Activated CD4-positive, alpha-beta T cell treated with anti-CD3 and anti-CD28 coated beads, Interleukin-2, amount 10 ng/mL, durations not matched to agents 24 days and 14 days (primary cell): ENCODE measurements around the gene B3GNT4. TPM values are rescaled to one million over a fixed set of nuclear protein-coding genes. Genes with fewer than 3 reads are reported as not detected.

Experiments used
- DNase-seq: peaks from one replicate; pipeline ENCODE4 v3.0.0; 2022
- H3K27ac Mint-ChIP-seq: one replicate; pipeline ENCODE4 v1.8.0; 2022; ENCODE audit warnings: mild to moderate bottlenecking, mixed read lengths
- H3K27me3 Mint-ChIP-seq: one replicate; pipeline ENCODE4 v1.8.0; 2022; ENCODE audit warnings: mixed read lengths
- H3K36me3 Mint-ChIP-seq: one replicate; pipeline ENCODE4 v1.8.0; 2022; ENCODE audit warnings: low read depth, mild to moderate bottlenecking, mixed read lengths
- H3K4me1 Mint-ChIP-seq: one replicate; pipeline ENCODE4 v1.8.0; 2021; ENCODE audit warnings: mixed read lengths
- H3K4me3 Mint-ChIP-seq: one replicate; pipeline ENCODE4 v1.8.0; 2022; ENCODE audit warnings: mild to moderate bottlenecking, moderate library complexity, mixed read lengths
- H3K9me3 Mint-ChIP-seq: one replicate; pipeline ENCODE4 v1.8.0; 2021; ENCODE audit warnings: mixed read lengths
- intact Hi-C: fragments of 100-400 bp; cut with micrococcal nuclease; formaldehyde crosslinking; loops from one replicate; pipeline ENCODE4 v1.15.1; 2023
- total RNA-seq: library from RNA; stranded (reverse); gene quantifications from 2 replicates; pipeline ENCODE4 v1.2.3, GENCODE V29; 2022

Gene B3GNT4
- total RNA-seq, 1 donor from 2014 or later = 1.0 TPM

- peaks cover 52% of the 10 kb centered on the region for H3K36me3 Mint-ChIP-seq
Measured at GRCh38 chr12:122215771-122216170, 12.3 kb downstream of the B3GNT4 start.

GRCh38 chr12:122216445-122216844 is 12.9 kb downstream of the B3GNT4 start:
- no peaks in the 10 kb centered on the region for H3K27me3 Mint-ChIP-seq
- no peak for DNase-seq
- no peak overlapping the region for H3K4me3 Mint-ChIP-seq
- peaks cover 53% of the 10 kb centered on the region for H3K36me3 Mint-ChIP-seq
- no peaks in the 10 kb centered on the region for H3K9me3 Mint-ChIP-seq
- H3K4me1 Mint-ChIP-seq = peaks cover 6% of the 10 kb centered on the region
- intact Hi-C loops = no loop called here
- no peak overlapping the region for H3K27ac Mint-ChIP-seq

More at GRCh38 chr12:122215771-122216170, 12.3 kb downstream of the B3GNT4 start:
- H3K4me3 Mint-ChIP-seq = no peak overlapping the region
- H3K4me1 Mint-ChIP-seq = peaks cover 2% of the 10 kb centered on the region
- no peaks in the 10 kb centered on the region for H3K9me3 Mint-ChIP-seq
- no peak for DNase-seq
- no peaks in the 10 kb centered on the region for H3K27me3 Mint-ChIP-seq
- H3K27ac Mint-ChIP-seq = no peak overlapping the region
- intact Hi-C loops = no loop called here

GRCh38 chr12:122225683-122226365 is 22.3 kb downstream of the B3GNT4 start, which contains the start of gene DIABLO:
Gene DIABLO (minus strand): TSS chr12:122226052. CDS start chr12:122226014, 38 bp downstream.
- intact Hi-C loops = loop anchor here (1.0 to 10.0 kb wide), 4 partner anchors 19 to 424 kb away; partner anchors contain the start of genes KNTC1, RSRC2, SETD1B and VPS33A

DNA sequence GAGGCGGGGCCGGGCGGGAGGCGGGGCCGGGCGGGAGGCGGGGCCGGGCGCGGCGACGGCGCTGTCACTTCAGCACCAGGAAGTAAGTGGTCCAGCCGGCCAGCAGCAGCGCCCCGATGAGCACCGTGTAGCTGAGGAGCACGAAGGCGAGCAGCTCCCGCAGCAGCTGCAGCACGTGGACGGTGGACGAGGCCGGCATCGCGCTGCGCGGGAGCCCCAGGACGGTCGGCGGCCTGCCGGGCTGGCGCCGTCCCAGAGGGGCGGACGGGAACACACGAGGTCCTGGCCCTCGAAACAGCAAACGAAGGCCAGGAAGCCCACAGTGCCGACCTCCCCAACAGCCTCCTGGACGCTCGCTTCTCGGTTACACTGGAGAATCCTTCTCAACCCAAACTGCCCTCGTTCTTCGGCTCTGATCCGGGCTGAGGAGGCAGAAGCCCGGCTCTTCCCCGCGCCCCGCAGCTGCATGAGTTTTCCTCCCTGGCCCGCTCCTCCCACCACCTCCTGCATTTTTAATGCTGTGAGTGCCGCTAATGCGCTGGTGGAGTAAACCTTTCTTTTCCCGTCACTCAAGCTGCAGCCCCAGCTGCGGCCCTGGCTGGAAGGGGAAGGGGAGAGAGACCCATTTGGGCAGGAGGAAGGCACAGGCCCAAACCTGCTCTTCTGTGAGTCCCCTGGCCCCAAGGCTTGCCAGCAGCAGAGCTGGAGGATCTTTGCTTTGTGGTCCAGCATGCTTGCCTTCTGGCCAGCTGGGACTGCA is 23.0 kb downstream of the B3GNT4 start:
- Mint-ChIP-seq H3K27ac (peak overlapping the region; percentile 79), H3K27me3 (no peaks in the 10 kb centered on the region), H3K9me3 (no peaks in the 10 kb centered on the region), H3K4me3 (peak overlapping the region; percentile 95), H3K36me3 (peaks cover 31% of the 10 kb centered on the region), H3K4me1 (peaks cover 28% of the 10 kb centered on the region)
- intact Hi-C loops = loop anchor here (1.0 to 10.0 kb wide), 4 partner anchors 18 to 424 kb away; partner anchors contain the start of genes KNTC1, RSRC2, SETD1B and VPS33A
- DNase-seq = no peak

More at GRCh38 chr12:122225683-122226365, 22.3 kb downstream of the B3GNT4 start, which contains the start of gene DIABLO:
- Mint-ChIP-seq H3K36me3 (peaks cover 33% of the 10 kb centered on the region), H3K4me3 (peak within 1 kb of the TSS; percentile 95), H3K27ac (peak within 1 kb of the TSS; percentile 94), H3K4me1 (peaks cover 31% of the 10 kb centered on the region), H3K9me3 (no peaks in the 10 kb centered on the region), H3K27me3 (no peaks in the 10 kb centered on the region)
- DNase-seq = peak; percentile 100

- peak; percentile 62 for DNase-seq
- Mint-ChIP-seq H3K36me3 (peaks cover 27% of the 10 kb centered on the region), H3K27ac (peak overlapping the region; percentile 79), H3K9me3 (no peaks in the 10 kb centered on the region), H3K27me3 (no peaks in the 10 kb centered on the region), H3K4me1 (peaks cover 28% of the 10 kb centered on the region), H3K4me3 (peak overlapping the region; percentile 95)
- intact Hi-C loops = loop anchor here (2.0 to 10.0 kb wide), 3 partner anchors 17 to 425 kb away; partner anchors contain the start of genes KNTC1, RSRC2 and SETD1B
Measured at GRCh38 chr12:122227341-122227740, 23.8 kb downstream of the B3GNT4 start.

DNA sequence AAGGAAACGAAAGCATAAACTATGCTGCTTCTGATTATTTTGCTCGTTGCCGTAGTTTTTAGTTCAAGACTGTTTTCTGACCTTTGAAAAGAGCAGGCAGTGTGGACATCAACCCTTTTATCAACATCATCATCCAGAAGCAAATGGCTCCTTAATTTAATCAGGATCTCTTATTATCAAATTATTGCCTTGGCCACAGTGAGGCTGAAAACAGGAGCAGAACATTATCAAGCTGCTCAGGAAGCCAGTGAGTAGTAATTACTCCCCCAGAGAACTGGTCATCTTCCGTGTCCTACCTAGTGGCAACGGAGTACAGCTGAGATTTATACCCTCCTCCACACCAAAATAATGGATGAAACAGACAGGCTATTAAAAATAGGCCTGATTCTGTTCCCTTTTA is 24.6 kb downstream of the B3GNT4 start:
- Mint-ChIP-seq H3K27ac (no peak overlapping the region), H3K36me3 (peaks cover 27% of the 10 kb centered on the region), H3K4me3 (peak overlapping the region; percentile 45), H3K4me1 (peaks cover 26% of the 10 kb centered on the region), H3K9me3 (no peaks in the 10 kb centered on the region), H3K27me3 (no peaks in the 10 kb centered on the region)
- intact Hi-C loops = loop anchor here (5.0 to 10.0 kb wide), 2 partner anchors 297 to 426 kb away; partner anchors contain the start of genes KNTC1, RSRC2 and SETD1B
- DNase-seq = no peak

DNA sequence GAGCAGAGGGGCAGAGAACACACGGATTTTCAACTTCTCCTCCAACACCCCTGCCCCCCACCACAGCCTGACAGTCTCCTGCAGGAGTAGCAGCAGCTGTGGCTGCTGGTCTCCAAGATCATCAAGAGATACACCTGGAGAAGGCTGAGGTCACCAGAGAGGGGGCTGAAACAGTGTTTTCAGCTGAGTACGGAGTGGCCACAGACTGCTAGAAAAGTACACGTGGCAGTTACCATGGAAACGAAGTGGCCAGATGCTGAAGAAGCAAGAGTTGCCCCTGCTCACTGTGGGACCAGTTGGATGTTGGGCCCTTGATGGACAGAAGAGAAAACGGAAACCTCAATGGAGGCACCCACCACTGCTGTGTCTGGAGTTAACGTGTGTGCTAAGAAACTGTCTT is 27.3 kb downstream of the B3GNT4 start:
- DNase-seq = no peak
- Mint-ChIP-seq H3K27ac (no peak overlapping the region), H3K9me3 (no peaks in the 10 kb centered on the region), H3K4me3 (no peak overlapping the region), H3K27me3 (no peaks in the 10 kb centered on the region), H3K36me3 (peaks cover 23% of the 10 kb centered on the region), H3K4me1 (peaks cover 14% of the 10 kb centered on the region)
- intact Hi-C loops = no loop called here

DNA sequence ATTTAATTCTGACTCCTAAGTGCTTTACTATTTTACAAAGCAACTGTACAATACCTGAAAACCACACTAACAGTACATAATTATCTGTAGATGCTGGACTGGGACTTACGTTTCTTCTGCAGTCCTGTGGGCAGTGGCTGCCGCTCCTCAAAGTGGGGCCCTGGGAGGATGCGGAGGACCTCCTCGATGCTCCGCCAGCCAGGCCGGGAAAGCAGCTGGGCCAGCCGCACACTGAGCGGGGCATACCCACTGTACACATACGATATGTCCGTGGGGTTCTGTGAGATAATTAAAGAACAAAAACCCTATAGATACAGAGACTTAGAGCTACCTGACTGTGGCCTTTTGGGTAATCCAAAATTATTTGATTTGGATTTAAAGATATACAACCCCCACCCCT is 29.2 kb downstream of the B3GNT4 start:
- H3K9me3 Mint-ChIP-seq = no peaks in the 10 kb centered on the region
- intact Hi-C loops = no loop called here
- no peak overlapping the region for H3K27ac Mint-ChIP-seq
- no peaks in the 10 kb centered on the region for H3K27me3 Mint-ChIP-seq
- H3K4me3 Mint-ChIP-seq = no peak overlapping the region
- H3K36me3 Mint-ChIP-seq = peaks cover 28% of the 10 kb centered on the region
- H3K4me1 Mint-ChIP-seq = peaks cover 6% of the 10 kb centered on the region
- DNase-seq = no peak

- Mint-ChIP-seq H3K27ac (no peak overlapping the region), H3K36me3 (peaks cover 33% of the 10 kb centered on the region), H3K4me3 (no peak overlapping the region), H3K4me1 (peaks cover 2% of the 10 kb centered on the region), H3K27me3 (no peaks in the 10 kb centered on the region), H3K9me3 (no peaks in the 10 kb centered on the region)
- DNase-seq = no peak
- intact Hi-C loops = no loop called here
Measured at GRCh38 chr12:122235741-122236140, 32.2 kb downstream of the B3GNT4 start.

DNA sequence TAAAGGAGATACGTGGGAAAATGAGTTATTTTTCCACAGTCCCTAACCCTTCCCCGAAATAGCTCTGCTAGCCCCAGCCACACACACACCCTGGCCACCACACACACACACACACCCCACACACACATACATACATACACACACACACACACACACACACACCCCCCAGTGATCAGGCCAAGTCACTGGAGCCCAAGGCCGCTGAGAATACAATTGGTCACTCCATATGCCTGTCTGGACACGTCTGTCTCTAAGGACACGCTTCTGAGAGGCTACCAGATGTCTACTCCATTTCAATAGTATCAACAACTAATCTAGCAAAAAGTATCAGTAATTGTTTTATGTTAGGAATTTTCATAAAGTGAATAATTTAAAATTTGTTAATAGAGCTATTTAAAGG is 35.4 kb downstream of the B3GNT4 start:
- Mint-ChIP-seq H3K27me3 (no peaks in the 10 kb centered on the region), H3K4me3 (no peak overlapping the region), H3K36me3 (peaks cover 26% of the 10 kb centered on the region), H3K9me3 (no peaks in the 10 kb centered on the region), H3K4me1 (peaks cover 6% of the 10 kb centered on the region), H3K27ac (no peak overlapping the region)
- intact Hi-C loops = no loop called here
- DNase-seq = no peak

- H3K27me3 Mint-ChIP-seq = no peaks in the 10 kb centered on the region
- H3K4me1 Mint-ChIP-seq = peaks cover 18% of the 10 kb centered on the region
- H3K36me3 Mint-ChIP-seq = peaks cover 15% of the 10 kb centered on the region
- H3K9me3 Mint-ChIP-seq = no peaks in the 10 kb centered on the region
- peak overlapping the region; percentile 83 for H3K27ac Mint-ChIP-seq
- peak overlapping the region; percentile 79 for H3K4me3 Mint-ChIP-seq
- DNase-seq = peak; percentile 64
- intact Hi-C loops = loop anchor here (2.0 kb wide), 1 partner anchor 17 kb away; the partner anchor contains the start of gene DIABLO
Measured at GRCh38 chr12:122243965-122244364, 40.5 kb downstream of the B3GNT4 start.

DNA sequence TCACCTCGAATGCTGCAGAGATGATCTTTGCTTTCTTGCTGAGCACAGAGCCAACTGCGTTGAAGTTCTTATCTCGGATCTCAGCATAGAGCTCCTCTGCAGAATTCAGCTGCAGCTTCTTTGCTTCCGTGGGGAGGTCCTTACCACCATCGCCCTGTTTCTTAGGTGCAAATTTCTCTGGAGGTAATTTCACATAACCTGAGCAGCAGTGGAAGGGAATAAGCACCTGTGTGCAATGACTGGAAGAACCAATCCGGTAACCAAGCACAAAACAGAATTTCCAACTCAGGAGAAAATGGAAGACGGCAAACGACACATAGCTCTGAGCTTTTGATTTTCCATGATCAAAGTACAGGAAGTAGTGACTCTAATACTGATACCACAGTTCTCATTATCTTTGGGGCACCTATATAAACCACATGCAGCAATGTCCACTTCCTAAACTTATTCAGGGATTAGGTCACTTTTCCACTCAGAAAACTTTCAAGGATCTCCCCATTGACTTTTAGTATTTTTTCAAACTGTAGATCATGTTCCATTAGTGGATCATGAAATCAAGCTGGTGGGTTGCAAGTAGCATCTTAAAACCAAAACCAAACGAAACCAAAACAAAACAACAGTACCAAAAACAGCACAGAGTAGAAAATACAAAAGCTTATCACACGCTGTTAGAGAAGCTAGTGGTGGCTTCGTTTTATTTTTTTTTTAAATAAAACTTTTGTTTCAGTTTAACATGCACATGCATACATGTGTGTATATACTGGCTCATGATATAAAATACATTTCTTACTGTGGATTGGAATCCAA is 41.3 kb downstream of the B3GNT4 start:
- H3K4me1 Mint-ChIP-seq = peaks cover 18% of the 10 kb centered on the region
- no peaks in the 10 kb centered on the region for H3K9me3 Mint-ChIP-seq
- peak overlapping the region; percentile 83 for H3K27ac Mint-ChIP-seq
- H3K36me3 Mint-ChIP-seq = peaks cover 20% of the 10 kb centered on the region
- peak; percentile 70 for DNase-seq
- peak overlapping the region; percentile 79 for H3K4me3 Mint-ChIP-seq
- no peaks in the 10 kb centered on the region for H3K27me3 Mint-ChIP-seq
- intact Hi-C loops = loop anchor here (2.0 kb wide), 1 partner anchor 18 kb away; the partner anchor contains the start of gene DIABLO

DNA sequence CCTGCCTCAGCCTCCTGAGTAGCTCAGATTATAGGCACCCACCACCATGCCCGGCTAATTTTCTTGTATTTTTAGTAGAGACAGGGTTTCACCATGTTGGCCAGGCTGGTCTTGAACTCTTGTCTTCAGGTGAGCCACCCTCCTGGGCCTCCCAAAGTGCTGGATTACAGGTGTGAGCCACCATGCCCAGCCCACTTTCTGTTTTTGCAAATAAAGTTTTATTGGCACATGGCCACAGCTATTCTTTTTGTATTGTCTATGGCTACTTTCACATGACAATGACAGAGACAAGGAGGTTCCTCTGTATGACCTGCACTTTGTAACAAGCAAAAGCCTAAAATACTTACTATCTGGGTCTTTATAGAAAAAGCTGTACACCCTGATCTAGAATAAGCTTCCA is 42.0 kb downstream of the B3GNT4 start:
- intact Hi-C loops = loop anchor here (2.0 kb wide), 1 partner anchor 19 kb away; the partner anchor contains the start of gene DIABLO
- peaks cover 20% of the 10 kb centered on the region for H3K36me3 Mint-ChIP-seq
- no peaks in the 10 kb centered on the region for H3K27me3 Mint-ChIP-seq
- no peaks in the 10 kb centered on the region for H3K9me3 Mint-ChIP-seq
- peaks cover 18% of the 10 kb centered on the region for H3K4me1 Mint-ChIP-seq
- DNase-seq = no peak
- peak overlapping the region; percentile 79 for H3K4me3 Mint-ChIP-seq
- peak overlapping the region; percentile 53 for H3K27ac Mint-ChIP-seq
